ENCODE measurements around the gene MTRF1.

Gene MTRF1

GRCh38 chr13:41236369-41236768 is 27.0 kb downstream of the MTRF1 start:
- no peak overlapping the region for H3K4me3 ChIP-seq (ENCODE audit: low read depth, low read length)
- TF ChIP-seq CTCF (IDR thresholded peaks at IDR 0.05; ENCODE audit: borderline replicate concordance, insufficient read depth, low read depth, low read length), result no peak

- TF ChIP-seq CTCF (IDR thresholded peaks at IDR 0.05; ENCODE audit: borderline replicate concordance, insufficient read depth, low read depth, low read length), result no peak
- no peak overlapping the region for H3K4me3 ChIP-seq (ENCODE audit: low read depth, low read length)
These were observed 30.5 kb downstream of the MTRF1 start for GRCh38 chr13:41232578-41233480.

GRCh38 chr13:41231786-41232185 is 31.6 kb downstream of the MTRF1 start:
- TF ChIP-seq CTCF (IDR thresholded peaks at IDR 0.05; ENCODE audit: borderline replicate concordance, insufficient read depth, low read depth, low read length), result no peak
- no peak overlapping the region for H3K4me3 ChIP-seq (ENCODE audit: low read depth, low read length)

- TF ChIP-seq CTCF (IDR thresholded peaks at IDR 0.05; ENCODE audit: borderline replicate concordance, insufficient read depth, low read depth, low read length), result no peak
- H3K4me3 ChIP-seq (ENCODE audit: low read depth, low read length), result no peak overlapping the region
These were observed 32.2 kb downstream of the MTRF1 start for GRCh38 chr13:41231025-41231677.

- no peak for TF ChIP-seq CTCF (IDR thresholded peaks at IDR 0.05; ENCODE audit: borderline replicate concordance, insufficient read depth, low read depth, low read length)
- no peak overlapping the region for H3K4me3 ChIP-seq (ENCODE audit: low read depth, low read length)
These were observed 34.0 kb downstream of the MTRF1 start for GRCh38 chr13:41229356-41229755.

- no peak overlapping the region for H3K4me3 ChIP-seq (ENCODE audit: low read depth, low read length)
- no peak for TF ChIP-seq CTCF (IDR thresholded peaks at IDR 0.05; ENCODE audit: borderline replicate concordance, insufficient read depth, low read depth, low read length)
These were observed 39.0 kb downstream of the MTRF1 start for GRCh38 chr13:41224113-41225110.

Measured in GM12875 (cell line).